GM23338 (cell line): ENCODE data around the gene CBX8.

Experiments used
- CTCF ChIP-seq, 2 experiments: fragments of 200-600 bp in 1 of 2; sonication (generic) in 1 of 2; conservative IDR thresholded peaks; 2 replicates each; pipeline versions ENCODE4 v1.5.1 to v1.6.1; 2016 to 2017; ENCODE audit warnings: antibody characterized with exemption in 2 of 2, low read depth in 2 of 2, mild to moderate bottlenecking in 2 of 2, moderate library complexity in 1 of 2
- EZH2 ChIP-seq: fragments of 200-600 bp; sonication (generic); IDR thresholded peaks from one replicate; pipeline ENCODE4 v1.8.0; 2017; ENCODE audit warnings: antibody characterized with exemption, mild to moderate bottlenecking, low read depth; ENCODE audit not compliant: unreplicated experiment
- POLR2AphosphoS5 ChIP-seq: IDR thresholded peaks from 2 replicates; pipeline ENCODE4 v1.6.1; 2016; ENCODE audit warnings: antibody characterized with exemption, low read depth
- TF ChIP-seq, protein P1 (sequence below): IDR thresholded peaks from one replicate; pipeline ENCODE4 v1.6.1; 2018; ENCODE audit warnings: antibody characterized with exemption; ENCODE audit not compliant: unreplicated experiment

- TF ChIP-seq CTCF (conservative IDR thresholded peaks at IDR 0.05; ENCODE audit: low read depth in 2 of 2) (no peak), EZH2 (no peak), POLR2AphosphoS5 (no peak)
- TF ChIP-seq, protein P1, sequence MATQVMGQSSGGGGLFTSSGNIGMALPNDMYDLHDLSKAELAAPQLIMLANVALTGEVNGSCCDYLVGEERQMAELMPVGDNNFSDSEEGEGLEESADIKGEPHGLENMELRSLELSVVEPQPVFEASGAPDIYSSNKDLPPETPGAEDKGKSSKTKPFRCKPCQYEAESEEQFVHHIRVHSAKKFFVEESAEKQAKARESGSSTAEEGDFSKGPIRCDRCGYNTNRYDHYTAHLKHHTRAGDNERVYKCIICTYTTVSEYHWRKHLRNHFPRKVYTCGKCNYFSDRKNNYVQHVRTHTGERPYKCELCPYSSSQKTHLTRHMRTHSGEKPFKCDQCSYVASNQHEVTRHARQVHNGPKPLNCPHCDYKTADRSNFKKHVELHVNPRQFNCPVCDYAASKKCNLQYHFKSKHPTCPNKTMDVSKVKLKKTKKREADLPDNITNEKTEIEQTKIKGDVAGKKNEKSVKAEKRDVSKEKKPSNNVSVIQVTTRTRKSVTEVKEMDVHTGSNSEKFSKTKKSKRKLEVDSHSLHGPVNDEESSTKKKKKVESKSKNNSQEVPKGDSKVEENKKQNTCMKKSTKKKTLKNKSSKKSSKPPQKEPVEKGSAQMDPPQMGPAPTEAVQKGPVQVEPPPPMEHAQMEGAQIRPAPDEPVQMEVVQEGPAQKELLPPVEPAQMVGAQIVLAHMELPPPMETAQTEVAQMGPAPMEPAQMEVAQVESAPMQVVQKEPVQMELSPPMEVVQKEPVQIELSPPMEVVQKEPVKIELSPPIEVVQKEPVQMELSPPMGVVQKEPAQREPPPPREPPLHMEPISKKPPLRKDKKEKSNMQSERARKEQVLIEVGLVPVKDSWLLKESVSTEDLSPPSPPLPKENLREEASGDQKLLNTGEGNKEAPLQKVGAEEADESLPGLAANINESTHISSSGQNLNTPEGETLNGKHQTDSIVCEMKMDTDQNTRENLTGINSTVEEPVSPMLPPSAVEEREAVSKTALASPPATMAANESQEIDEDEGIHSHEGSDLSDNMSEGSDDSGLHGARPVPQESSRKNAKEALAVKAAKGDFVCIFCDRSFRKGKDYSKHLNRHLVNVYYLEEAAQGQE: no peak
These were observed 39.6 kb downstream of the CBX8 start for GRCh38 chr17:79757140-79757745.
